ENCODE data around the gene TMEM144.

- TF ChIP-seq CTCF (conservative IDR thresholded peaks at IDR 0.05 in 1 of 2, IDR thresholded peaks at IDR 0.05 in 1 of 2; ENCODE audit: extremely low read depth in 1 of 2, insufficient read depth in 1 of 2, low read depth in 1 of 2, low read length in 2 of 2), result no peak
- TF ChIP-seq EZH2 (IDR thresholded peaks at IDR 0.05; ENCODE audit: borderline replicate concordance, low read length), result no peak
Observed at GRCh38 chr4:158295053-158295452, 84.8 kb downstream of the TMEM144 start.
